Central memory CD4-positive, alpha-beta T cell (primary cell): ENCODE data around the gene ART3.

Experiments used
- DNase-seq: peaks from one replicate; pipeline ENCODE4 v3.0.0; 2022

The ART3 gene

GRCh38 chr4:76148142-76148865, 73.8 kb downstream of the ART3 start, which contains the start of gene NUP54:
Gene NUP54 (minus strand): TSS chr4:76148397. CDS start chr4:76148374, 23 bp downstream.
- DNase-seq = peak; percentile 88

GRCh38 chr4:76153356-76153755, 78.8 kb downstream of the ART3 start:
- no peak for DNase-seq

GRCh38 chr4:76155979-76156378, 81.5 kb downstream of the ART3 start:
- DNase-seq = no peak

- no peak for DNase-seq
These were observed 82.1 kb downstream of the ART3 start for GRCh38 chr4:76156635-76157034.

- no peak for DNase-seq
These were observed 85.8 kb downstream of the ART3 start for GRCh38 chr4:76160355-76160754.
